Upper lobe of left lung (tissue), 4 donors: Measurements from ENCODE around the gene ASPA.

ENCODE experiments used
- EP300 ChIP-seq, 4 donors: sonication (generic); formaldehyde crosslinking; IDR thresholded peaks; one replicate each; pipeline ENCODE4 v1.5.1; 2017; ENCODE audit warnings: antibody characterized with exemption in 4 of 4, control low read depth in 2 of 4
- POLR2AphosphoS5 ChIP-seq, 2 donors: sonication (generic); formaldehyde crosslinking; IDR thresholded peaks; one replicate each; pipeline ENCODE4 v1.5.1; 2017; ENCODE audit warnings: antibody characterized with exemption in 2 of 2
- TF ChIP-seq, protein P1 (sequence below), 6 experiments: fragments of 450-650 bp in 4 of 6; fragments of 200-600 bp in 2 of 6; sonication (generic) in 2 of 6; IDR thresholded peaks; one replicate each; pipeline ENCODE4 v1.5.1; 2016 to 2019; ENCODE audit warnings: antibody characterized with exemption in 6 of 6

DNA sequence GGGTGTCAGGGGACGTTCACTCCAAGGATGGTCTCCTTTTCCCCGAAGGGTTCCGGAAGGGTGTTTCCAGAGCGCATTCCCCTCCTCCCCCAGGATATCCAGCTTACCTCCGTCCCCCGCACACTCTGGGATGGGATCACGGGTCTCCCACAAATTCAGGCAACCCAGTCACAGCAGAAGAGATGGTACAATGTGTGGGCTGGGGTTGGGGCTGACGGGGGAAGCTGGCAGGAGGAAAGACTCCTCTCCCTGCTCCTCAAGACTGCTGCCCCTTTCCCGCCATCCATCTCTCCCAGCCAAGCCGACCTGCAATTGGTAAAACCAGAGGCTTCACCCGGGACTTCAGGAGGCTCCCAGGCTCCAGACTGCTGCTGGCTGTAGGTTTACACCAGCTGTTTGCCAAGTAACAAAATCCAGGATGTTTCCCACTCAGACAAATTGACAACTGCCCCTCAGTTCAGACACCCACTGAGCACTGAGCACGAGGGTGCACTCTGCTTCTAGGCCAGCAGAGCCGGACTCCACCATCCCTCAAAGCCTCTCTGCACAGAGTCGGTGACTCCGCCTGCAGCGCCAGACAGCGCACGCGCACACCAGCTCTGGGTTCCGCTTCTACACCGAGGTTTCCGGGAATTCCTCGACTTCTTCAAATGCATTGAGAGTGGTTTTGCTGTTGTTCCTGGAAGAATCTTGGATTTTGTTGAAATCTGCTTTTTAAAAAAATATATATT is 37.7 kb downstream of the ASPA start:
- no peak for TF ChIP-seq EP300 (IDR thresholded peaks at IDR 0.05)
- no peak for TF ChIP-seq POLR2AphosphoS5 (IDR thresholded peaks at IDR 0.05)
- TF ChIP-seq, protein P1, sequence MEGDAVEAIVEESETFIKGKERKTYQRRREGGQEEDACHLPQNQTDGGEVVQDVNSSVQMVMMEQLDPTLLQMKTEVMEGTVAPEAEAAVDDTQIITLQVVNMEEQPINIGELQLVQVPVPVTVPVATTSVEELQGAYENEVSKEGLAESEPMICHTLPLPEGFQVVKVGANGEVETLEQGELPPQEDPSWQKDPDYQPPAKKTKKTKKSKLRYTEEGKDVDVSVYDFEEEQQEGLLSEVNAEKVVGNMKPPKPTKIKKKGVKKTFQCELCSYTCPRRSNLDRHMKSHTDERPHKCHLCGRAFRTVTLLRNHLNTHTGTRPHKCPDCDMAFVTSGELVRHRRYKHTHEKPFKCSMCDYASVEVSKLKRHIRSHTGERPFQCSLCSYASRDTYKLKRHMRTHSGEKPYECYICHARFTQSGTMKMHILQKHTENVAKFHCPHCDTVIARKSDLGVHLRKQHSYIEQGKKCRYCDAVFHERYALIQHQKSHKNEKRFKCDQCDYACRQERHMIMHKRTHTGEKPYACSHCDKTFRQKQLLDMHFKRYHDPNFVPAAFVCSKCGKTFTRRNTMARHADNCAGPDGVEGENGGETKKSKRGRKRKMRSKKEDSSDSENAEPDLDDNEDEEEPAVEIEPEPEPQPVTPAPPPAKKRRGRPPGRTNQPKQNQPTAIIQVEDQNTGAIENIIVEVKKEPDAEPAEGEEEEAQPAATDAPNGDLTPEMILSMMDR (IDR thresholded peaks at IDR 0.05) = no peak
